Lung (tissue), 12 donors: ENCODE measurements around the gene TMEM72. TPM values are rescaled to one million over a fixed set of nuclear protein-coding genes. Genes with fewer than 3 reads are reported as not detected.

Experiments
- ATAC-seq: fragments of 200-7000 bp; cut with Tn5 transposase; one replicate; pipeline ENCODE4 v1.9.1; 2020; ENCODE audit warnings: moderate number of reproducible peaks; ENCODE audit not compliant: insufficient read depth, low FRiP score
- DNase-seq, 3 donors: peaks; one replicate each; pipeline ENCODE4 v3.0.0-alpha.2; 2013 to 2017
- H3K27ac ChIP-seq, 2 donors: one replicate each; pipeline ENCODE4 v1.5.1; 2013; ENCODE audit warnings: mild to moderate bottlenecking in 2 of 2, moderate library complexity in 2 of 2, control low read depth in 1 of 2, inconsistent platforms in 1 of 2, low read depth in 1 of 2, low read length in 1 of 2
- H3K27me3 ChIP-seq, 3 donors: one replicate each; pipeline ENCODE4 v1.5.1; 2013; ENCODE audit warnings: low read length in 2 of 3; ENCODE audit not compliant: control insufficient read depth in 3 of 3, insufficient read depth in 3 of 3
- H3K36me3 ChIP-seq, 4 donors: one replicate each; pipeline ENCODE4 v1.5.1; 2013; ENCODE audit warnings: low read length in 4 of 4, mild to moderate bottlenecking in 1 of 4, moderate library complexity in 1 of 4; ENCODE audit not compliant: control insufficient read depth in 4 of 4, insufficient read depth in 4 of 4
- H3K4me1 ChIP-seq, 5 donors: one replicate each; pipeline ENCODE4 v1.5.1; 2013; ENCODE audit warnings: low read length in 5 of 5, mild to moderate bottlenecking in 2 of 5, moderate library complexity in 1 of 5; ENCODE audit not compliant: control insufficient read depth in 5 of 5, insufficient read depth in 5 of 5
- H3K4me3 ChIP-seq: one replicate; pipeline ENCODE4 v1.5.1; 2013; ENCODE audit warnings: mild to moderate bottlenecking, control low read depth, moderate library complexity
- H3K9ac ChIP-seq, 2 donors: one replicate each; pipeline ENCODE4 v1.5.1; 2013; ENCODE audit warnings: low read length in 2 of 2, control low read depth in 1 of 2; ENCODE audit not compliant: insufficient read depth in 1 of 2
- H3K9me3 ChIP-seq, 4 donors: one replicate each; pipeline ENCODE4 v1.5.1; 2013; ENCODE audit warnings: low read length in 3 of 4, mild to moderate bottlenecking in 1 of 4, moderate library complexity in 1 of 4; ENCODE audit not compliant: control insufficient read depth in 4 of 4, insufficient read depth in 3 of 4
- WGBS, 2 donors: extraction: QIAGEN DNeasy Blood & Tissue Kit; methylation state at CpG; one replicate each; pipeline ENCODE4 v1.1.7; 2013; 5-methylcytosine and 5-hydroxymethylcytosine counted together
- polyA plus RNA-seq, 2 donors: library from polyadenylated mRNA; stranded (reverse); fragments of 200-250 nt; gene quantifications; one replicate each; pipeline ENCODE4 v1.2.1, GENCODE V29; 2013
- total RNA-seq, 2 donors: library from RNA; depleted of rRNA in 1 of 2; stranded (reverse); fragments of >200 nt in 1 of 2; gene quantifications; one replicate each; pipeline ENCODE4 v1.2.1, GENCODE V29; 2014 to 2021
- TF ChIP-seq, protein P1 (sequence below): IDR thresholded peaks from 2 replicates; pipeline ENCODE4 v1.5.1; 2012; ENCODE audit warnings: mild to moderate bottlenecking; ENCODE audit errors: control extremely low read depth, extremely low read depth
- donor health status: control.
- donor health status: control.
- donor health status: Bipolar disorder and iron deficiency.
- donor health status: healthy.
- donor health status: DM: yes; HTN: yes; CAD: no.

Gene TMEM72
- total and polyA plus RNA-seq, 4 donors: 0.02 to 0.11 (median 0.04) TPM; not detected in 1

DNA sequence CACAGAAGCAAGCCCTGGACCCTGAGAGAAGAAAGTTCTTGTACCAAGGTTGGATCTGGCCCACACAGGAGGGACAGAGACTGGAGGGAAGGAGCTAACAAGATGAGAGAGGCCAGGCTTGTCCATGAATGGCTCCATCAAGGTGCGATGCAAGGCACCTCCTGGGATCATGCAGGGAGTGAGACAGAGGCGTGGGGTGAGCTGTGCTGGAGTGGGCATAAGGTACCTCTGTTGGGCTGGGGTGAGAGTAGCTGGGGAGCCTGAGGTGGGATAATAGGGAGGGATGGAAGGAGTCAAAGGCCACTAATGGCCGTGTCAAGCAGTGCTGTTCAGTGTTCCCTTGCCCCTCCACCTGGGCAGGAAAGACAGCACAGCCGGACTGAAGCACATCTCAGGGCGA, 9.9 kb downstream of the TMEM72 start:
- peaks cover 0 to 6% (median 0%) of the 10 kb centered on the region in 5 donors for H3K4me1 ChIP-seq
- ATAC-seq (no peak), DNase-seq (no peak)
- peaks cover 0 to 2% (median 0%) of the 10 kb centered on the region in 4 donors for H3K9me3 ChIP-seq
- H3K27ac ChIP-seq: no peak overlapping the region
- TF ChIP-seq, protein P1, sequence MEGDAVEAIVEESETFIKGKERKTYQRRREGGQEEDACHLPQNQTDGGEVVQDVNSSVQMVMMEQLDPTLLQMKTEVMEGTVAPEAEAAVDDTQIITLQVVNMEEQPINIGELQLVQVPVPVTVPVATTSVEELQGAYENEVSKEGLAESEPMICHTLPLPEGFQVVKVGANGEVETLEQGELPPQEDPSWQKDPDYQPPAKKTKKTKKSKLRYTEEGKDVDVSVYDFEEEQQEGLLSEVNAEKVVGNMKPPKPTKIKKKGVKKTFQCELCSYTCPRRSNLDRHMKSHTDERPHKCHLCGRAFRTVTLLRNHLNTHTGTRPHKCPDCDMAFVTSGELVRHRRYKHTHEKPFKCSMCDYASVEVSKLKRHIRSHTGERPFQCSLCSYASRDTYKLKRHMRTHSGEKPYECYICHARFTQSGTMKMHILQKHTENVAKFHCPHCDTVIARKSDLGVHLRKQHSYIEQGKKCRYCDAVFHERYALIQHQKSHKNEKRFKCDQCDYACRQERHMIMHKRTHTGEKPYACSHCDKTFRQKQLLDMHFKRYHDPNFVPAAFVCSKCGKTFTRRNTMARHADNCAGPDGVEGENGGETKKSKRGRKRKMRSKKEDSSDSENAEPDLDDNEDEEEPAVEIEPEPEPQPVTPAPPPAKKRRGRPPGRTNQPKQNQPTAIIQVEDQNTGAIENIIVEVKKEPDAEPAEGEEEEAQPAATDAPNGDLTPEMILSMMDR: no peak
- H3K9ac ChIP-seq: no peak overlapping the region
- 94 to 97% methylated on average over 5 of the region's 5 CpGs for WGBS, 2 donors
- no peak overlapping the region for H3K4me3 ChIP-seq
- H3K27me3 ChIP-seq: no peaks in the 10 kb centered on the region
- H3K36me3 ChIP-seq: no peaks in the 10 kb centered on the region

DNA sequence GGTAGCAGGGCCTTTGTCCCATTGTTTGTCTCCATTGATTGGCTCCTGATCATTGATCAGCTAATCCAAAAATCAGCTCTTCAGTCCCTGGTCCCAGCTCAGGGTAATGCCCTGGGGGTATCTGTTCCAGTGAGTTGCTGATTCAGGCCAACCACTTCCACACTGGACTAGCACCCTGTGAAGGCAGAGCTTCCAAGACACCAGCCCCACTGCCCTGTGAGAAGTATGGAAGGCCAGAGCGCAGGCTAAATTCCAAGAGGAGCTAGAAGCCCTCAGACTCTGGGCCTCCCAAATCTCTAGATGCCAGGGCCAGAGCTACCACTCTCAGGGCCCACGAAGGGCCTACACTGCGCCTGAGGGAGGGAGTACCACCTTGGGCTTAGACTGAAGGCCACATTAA, 10.4 kb downstream of the TMEM72 start:
- no peak overlapping the region for H3K9ac ChIP-seq
- H3K4me1 ChIP-seq: peaks cover 0 to 6% (median 0%) of the 10 kb centered on the region in 5 donors
- no peak for DNase-seq
- TF ChIP-seq, protein P1: no peak
- H3K36me3 ChIP-seq: no peaks in the 10 kb centered on the region
- H3K27me3 ChIP-seq: no peaks in the 10 kb centered on the region
- H3K9me3 ChIP-seq: peaks cover 0 to 2% (median 0%) of the 10 kb centered on the region in 4 donors
- 93 to 94% methylated on average over 3 of the region's 3 CpGs for whole genome bisulfite sequencing, 2 donors
- H3K27ac ChIP-seq: no peak overlapping the region
- ATAC-seq: no peak
- no peak overlapping the region for H3K4me3 ChIP-seq

DNA sequence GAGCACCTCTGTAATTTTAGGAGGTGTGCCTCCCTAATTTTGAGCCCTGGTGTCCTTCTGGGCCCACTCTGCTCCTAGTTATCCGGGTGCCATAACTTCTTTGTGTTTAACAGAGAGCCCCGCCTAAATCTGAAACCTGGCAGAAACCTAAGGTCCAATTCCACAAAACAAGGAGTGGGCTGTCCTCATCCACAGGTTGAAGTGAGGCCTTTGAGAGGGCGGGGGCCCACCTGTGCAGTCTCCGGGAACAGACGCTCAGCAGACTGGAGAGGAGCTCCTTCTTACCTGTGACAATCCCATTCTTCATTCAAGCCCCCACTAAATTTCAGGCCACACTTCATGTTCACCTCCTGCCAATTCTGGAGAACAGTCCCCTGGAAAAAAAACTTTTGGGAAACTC, 10.9 kb downstream of the TMEM72 start:
- Histone ChIP-seq H3K4me3 (no peak overlapping the region), H3K9me3 (peaks cover 0 to 2% (median 0%) of the 10 kb centered on the region in 4 donors), H3K27me3 (no peaks in the 10 kb centered on the region), H3K27ac (no peak overlapping the region), H3K4me1 (peaks cover 0 to 6% (median 0%) of the 10 kb centered on the region in 5 donors), H3K36me3 (no peaks in the 10 kb centered on the region), H3K9ac (no peak overlapping the region)
- DNase-seq (no peak), ATAC-seq (no peak)
- TF ChIP-seq, protein P1: no peak
- 90 to 97% methylated on average over 5 of the region's 5 CpGs for WGBS, 2 donors
